HG02759 (cell line): Measurements from ENCODE around the gene GRID2.
"Not testable (repeated sequence)": the region's sequence is repeated elsewhere in the genome, so short reads cannot be mapped to it uniquely, and the experiment has no call there.

Experiments
- ATAC-seq: cut with Tn5 transposase; IDR thresholded peaks from one replicate; pipeline ENCODE4 v1.9.1; 2021; ENCODE audit warnings: mild to moderate bottlenecking, moderate library complexity; ENCODE audit not compliant: unreplicated experiment

GRID2 gene

GRCh38 chr4:92303621-92304027 is at the start of gene GRID2:
Gene GRID2 (plus strand): TSS chr4:92303966.
- ATAC-seq, result no peak

GRCh38 chr4:92253986-92254671 is 49.6 kb upstream of the GRID2 start:
- ATAC-seq, result no peak

GRCh38 chr4:92254767-92255442 is 48.9 kb upstream of the GRID2 start:
- no peak for ATAC-seq

- ATAC-seq, result no peak
These were observed 47.9 kb upstream of the GRID2 start for GRCh38 chr4:92255920-92256244.

GRCh38 chr4:92257931-92258857 is 45.6 kb upstream of the GRID2 start:
- no peak for ATAC-seq

GRCh38 chr4:92261256-92261655 is 42.5 kb upstream of the GRID2 start:
- ATAC-seq, result no peak

GRCh38 chr4:92262371-92262770 is 41.4 kb upstream of the GRID2 start:
- no peak for ATAC-seq

- ATAC-seq, result no peak
These were observed 40.8 kb upstream of the GRID2 start for GRCh38 chr4:92263010-92263409.

- ATAC-seq, result no peak
These were observed 40.2 kb upstream of the GRID2 start for GRCh38 chr4:92263575-92263974.

- ATAC-seq, result no peak
These were observed 39.6 kb upstream of the GRID2 start for GRCh38 chr4:92264163-92264562.

GRCh38 chr4:92265021-92265420 is 38.7 kb upstream of the GRID2 start:
- no peak for ATAC-seq

- ATAC-seq, result no peak
These were observed 38.0 kb upstream of the GRID2 start for GRCh38 chr4:92265798-92266197.

GRCh38 chr4:92266521-92266920 is 37.2 kb upstream of the GRID2 start:
- ATAC-seq, result no peak

GRCh38 chr4:92268642-92269041 is 35.1 kb upstream of the GRID2 start:
- no peak for ATAC-seq

GRCh38 chr4:92270908-92271307 is 32.9 kb upstream of the GRID2 start:
- no peak for ATAC-seq

- ATAC-seq, result not testable (repeated sequence)
These were observed 32.2 kb upstream of the GRID2 start for GRCh38 chr4:92271551-92271950.

GRCh38 chr4:92277057-92277881 is 26.5 kb upstream of the GRID2 start:
- ATAC-seq, result not testable (repeated sequence)

- no peak for ATAC-seq
These were observed 24.5 kb upstream of the GRID2 start for GRCh38 chr4:92279296-92279695.

- ATAC-seq, result no peak
These were observed 4.6 kb upstream of the GRID2 start for GRCh38 chr4:92299152-92299551.

- ATAC-seq, result no peak
These were observed 355 bp downstream of the GRID2 start for GRCh38 chr4:92304121-92304520.

GRCh38 chr4:92304606-92305005 is 840 bp downstream of the GRID2 start:
- ATAC-seq, result no peak
